Measurements from ENCODE around the gene TSSK6.
A peak's percentile ranks its signal among the peaks of the same experiment; 100 is the strongest.

The TSSK6 gene

GRCh38 chr19:19543101-19543500, 27.8 kb upstream of the TSSK6 start:
- peaks cover 19% of the 10 kb centered on the region for H3K27me3 ChIP-seq (ENCODE audit: control insufficient read depth, insufficient read depth, low read length)
- H3K4me3 ChIP-seq (ENCODE audit: low read length), result no peak overlapping the region
- H3K9me3 ChIP-seq (ENCODE audit: control insufficient read depth, low read depth, low read length), result no peaks in the 10 kb centered on the region
- H3K27ac ChIP-seq (ENCODE audit: low read length), result no peak overlapping the region
- no peak overlapping the region for H3K9ac ChIP-seq (ENCODE audit: low read length)
- no peaks in the 10 kb centered on the region for H3K36me3 ChIP-seq (ENCODE audit: control insufficient read depth, low read depth, low read length)
- no peaks in the 10 kb centered on the region for H3K4me1 ChIP-seq (ENCODE audit: control insufficient read depth, low read depth, low read length)

- Histone ChIP-seq H3K27ac (ENCODE audit: low read length) (no peak overlapping the region), H3K9ac (ENCODE audit: low read length) (no peak overlapping the region), H3K9me3 (ENCODE audit: control insufficient read depth, low read depth, low read length) (no peaks in the 10 kb centered on the region), H3K36me3 (ENCODE audit: control insufficient read depth, low read depth, low read length) (no peaks in the 10 kb centered on the region), H3K27me3 (ENCODE audit: control insufficient read depth, insufficient read depth, low read length) (peaks cover 19% of the 10 kb centered on the region), H3K4me3 (ENCODE audit: low read length) (no peak overlapping the region), H3K4me1 (ENCODE audit: control insufficient read depth, low read depth, low read length) (no peaks in the 10 kb centered on the region)
These were observed 27.2 kb upstream of the TSSK6 start for GRCh38 chr19:19542507-19542906.

GRCh38 chr19:19541616-19542015, 26.3 kb upstream of the TSSK6 start:
- H3K27me3 ChIP-seq (ENCODE audit: control insufficient read depth, insufficient read depth, low read length), result peaks cover 19% of the 10 kb centered on the region
- no peak overlapping the region for H3K9ac ChIP-seq (ENCODE audit: low read length)
- no peak overlapping the region for H3K4me3 ChIP-seq (ENCODE audit: low read length)
- H3K4me1 ChIP-seq (ENCODE audit: control insufficient read depth, low read depth, low read length), result no peaks in the 10 kb centered on the region
- H3K27ac ChIP-seq (ENCODE audit: low read length), result no peak overlapping the region
- H3K36me3 ChIP-seq (ENCODE audit: control insufficient read depth, low read depth, low read length), result no peaks in the 10 kb centered on the region
- H3K9me3 ChIP-seq (ENCODE audit: control insufficient read depth, low read depth, low read length), result no peaks in the 10 kb centered on the region

GRCh38 chr19:19540715-19541515, 25.6 kb upstream of the TSSK6 start:
- Histone ChIP-seq H3K36me3 (ENCODE audit: control insufficient read depth, low read depth, low read length) (no peaks in the 10 kb centered on the region), H3K27ac (ENCODE audit: low read length) (no peak overlapping the region), H3K9me3 (ENCODE audit: control insufficient read depth, low read depth, low read length) (no peaks in the 10 kb centered on the region), H3K4me1 (ENCODE audit: control insufficient read depth, low read depth, low read length) (no peaks in the 10 kb centered on the region), H3K4me3 (ENCODE audit: low read length) (no peak overlapping the region), H3K9ac (ENCODE audit: low read length) (no peak overlapping the region), H3K27me3 (ENCODE audit: control insufficient read depth, insufficient read depth, low read length) (peaks cover 19% of the 10 kb centered on the region)

- Histone ChIP-seq H3K36me3 (ENCODE audit: control insufficient read depth, low read depth, low read length) (no peaks in the 10 kb centered on the region), H3K4me3 (ENCODE audit: low read length) (no peak overlapping the region), H3K27me3 (ENCODE audit: control insufficient read depth, insufficient read depth, low read length) (peaks cover 19% of the 10 kb centered on the region), H3K9ac (ENCODE audit: low read length) (no peak overlapping the region), H3K4me1 (ENCODE audit: control insufficient read depth, low read depth, low read length) (no peaks in the 10 kb centered on the region), H3K27ac (ENCODE audit: low read length) (no peak overlapping the region), H3K9me3 (ENCODE audit: control insufficient read depth, low read depth, low read length) (no peaks in the 10 kb centered on the region)
These were observed 24.8 kb upstream of the TSSK6 start for GRCh38 chr19:19540064-19540714.

GRCh38 chr19:19539698-19540063, 24.3 kb upstream of the TSSK6 start:
- no peaks in the 10 kb centered on the region for H3K4me1 ChIP-seq (ENCODE audit: control insufficient read depth, low read depth, low read length)
- H3K27ac ChIP-seq (ENCODE audit: low read length), result no peak overlapping the region
- no peak overlapping the region for H3K4me3 ChIP-seq (ENCODE audit: low read length)
- H3K9me3 ChIP-seq (ENCODE audit: control insufficient read depth, low read depth, low read length), result no peaks in the 10 kb centered on the region
- H3K36me3 ChIP-seq (ENCODE audit: control insufficient read depth, low read depth, low read length), result no peaks in the 10 kb centered on the region
- H3K9ac ChIP-seq (ENCODE audit: low read length), result no peak overlapping the region
- H3K27me3 ChIP-seq (ENCODE audit: control insufficient read depth, insufficient read depth, low read length), result peaks cover 19% of the 10 kb centered on the region

- Histone ChIP-seq H3K4me3 (ENCODE audit: low read length) (peak overlapping the region; percentile 59), H3K27me3 (ENCODE audit: control insufficient read depth, insufficient read depth, low read length) (peaks cover 19% of the 10 kb centered on the region), H3K9me3 (ENCODE audit: control insufficient read depth, low read depth, low read length) (no peaks in the 10 kb centered on the region), H3K9ac (ENCODE audit: low read length) (no peak overlapping the region), H3K27ac (ENCODE audit: low read length) (no peak overlapping the region), H3K4me1 (ENCODE audit: control insufficient read depth, low read depth, low read length) (no peaks in the 10 kb centered on the region), H3K36me3 (ENCODE audit: control insufficient read depth, low read depth, low read length) (no peaks in the 10 kb centered on the region)
These were observed 23.4 kb upstream of the TSSK6 start for GRCh38 chr19:19538785-19539166.

- no peak within 1 kb of the TSS for H3K27ac ChIP-seq (ENCODE audit: low read length)
- peak within 1 kb of the TSS; percentile 36 for H3K9ac ChIP-seq (ENCODE audit: low read length)
- peak within 1 kb of the TSS; percentile 59 for H3K4me3 ChIP-seq (ENCODE audit: low read length)
These were observed 22.9 kb upstream of the TSSK6 start, which contains the start of gene CILP2 for GRCh38 chr19:19538061-19538784. CILP2 (plus strand) TSS chr19:19538265; CDS start chr19:19538350, 85 bp downstream.

GRCh38 chr19:19537075-19538048, 22.0 kb upstream of the TSSK6 start:
- Histone ChIP-seq H3K27me3 (ENCODE audit: control insufficient read depth, insufficient read depth, low read length) (peaks cover 19% of the 10 kb centered on the region), H3K4me3 (ENCODE audit: low read length) (no peak overlapping the region), H3K27ac (ENCODE audit: low read length) (no peak overlapping the region), H3K4me1 (ENCODE audit: control insufficient read depth, low read depth, low read length) (no peaks in the 10 kb centered on the region), H3K9ac (ENCODE audit: low read length) (no peak overlapping the region), H3K36me3 (ENCODE audit: control insufficient read depth, low read depth, low read length) (no peaks in the 10 kb centered on the region), H3K9me3 (ENCODE audit: control insufficient read depth, low read depth, low read length) (no peaks in the 10 kb centered on the region)

More at GRCh38 chr19:19538061-19538784, 22.9 kb upstream of the TSSK6 start, which contains the start of gene CILP2:
- no peaks in the 10 kb centered on the region for H3K4me1 ChIP-seq (ENCODE audit: control insufficient read depth, low read depth, low read length)
- no peaks in the 10 kb centered on the region for H3K36me3 ChIP-seq (ENCODE audit: control insufficient read depth, low read depth, low read length)
- peaks cover 19% of the 10 kb centered on the region for H3K27me3 ChIP-seq (ENCODE audit: control insufficient read depth, insufficient read depth, low read length)
- H3K9me3 ChIP-seq (ENCODE audit: control insufficient read depth, low read depth, low read length), result no peaks in the 10 kb centered on the region

- no peaks in the 10 kb centered on the region for H3K4me1 ChIP-seq (ENCODE audit: control insufficient read depth, low read depth, low read length)
- no peaks in the 10 kb centered on the region for H3K36me3 ChIP-seq (ENCODE audit: control insufficient read depth, low read depth, low read length)
- peaks cover 19% of the 10 kb centered on the region for H3K27me3 ChIP-seq (ENCODE audit: control insufficient read depth, insufficient read depth, low read length)
- no peak overlapping the region for H3K27ac ChIP-seq (ENCODE audit: low read length)
- no peak overlapping the region for H3K4me3 ChIP-seq (ENCODE audit: low read length)
- H3K9ac ChIP-seq (ENCODE audit: low read length), result no peak overlapping the region
- no peaks in the 10 kb centered on the region for H3K9me3 ChIP-seq (ENCODE audit: control insufficient read depth, low read depth, low read length)
These were observed 20.2 kb upstream of the TSSK6 start for GRCh38 chr19:19535311-19536191.
